Mucosa of descending colon (tissue), 3 donors: ENCODE measurements around the gene C17orf113. TPM values are rescaled to one million over a fixed set of nuclear protein-coding genes. Genes with fewer than 3 reads are reported as not detected.

Source experiments
- ATAC-seq: fragments of 200-7000 bp; cut with Tn5 transposase; one replicate; pipeline ENCODE4 v1.9.1; 2020; ENCODE audit warnings: mild to moderate bottlenecking, moderate library complexity
- DNase-seq, 3 donors: peaks; one replicate each; pipeline ENCODE4 v3.0.0-alpha.2; 2020
- H3K36me3 ChIP-seq: fragments of 200-600 bp; one replicate; pipeline ENCODE4 v1.8.0; 2021; ENCODE audit warnings: low read depth, mild to moderate bottlenecking
- H3K4me1 ChIP-seq: fragments of 200-600 bp; one replicate; pipeline ENCODE4 v1.8.0; 2021; ENCODE audit warnings: low read depth, mild to moderate bottlenecking
- H3K4me3 ChIP-seq: fragments of 200-600 bp; one replicate; pipeline ENCODE4 v1.8.0; 2021; ENCODE audit warnings: mild to moderate bottlenecking
- H3K9me3 ChIP-seq: fragments of 200-600 bp; one replicate; pipeline ENCODE4 v1.8.0; 2021; ENCODE audit warnings: mild to moderate bottlenecking
- CTCF ChIP-seq: fragments of 200-600 bp; IDR thresholded peaks from one replicate; pipeline ENCODE4 v1.8.0; 2022; ENCODE audit warnings: antibody characterized with exemption, mild to moderate bottlenecking
- intact Hi-C, 2 donors: fragments of 100-400 bp; cut with DNase I in 1 of 2; cut with micrococcal nuclease in 1 of 2; formaldehyde crosslinking; loops; one replicate each; pipeline versions ENCODE4 v1.11.0 to v1.11.1; 2022; cut with DNase I, micrococcal nuclease
- total RNA-seq, 3 donors: library from RNA; stranded (reverse); fragmentation: NEBNext Ultra II Directional in 2 of 3; extraction: Animal tissue kit (Norgen Biotek cat#: 25700) in 2 of 3; gene quantifications; one replicate each; pipeline versions ENCODE4 v1.2.1 to v1.2.4, GENCODE V29; 2021 to 2023
- donor health status: DM: no; HTN: no; CAD: no; lungs with moderate emphysema.
- donor health status: DM: no; HTN: no; CAD: no.
- donor health status: DM: no; HTN: yes; CAD: no.

The C17orf113 gene
- total RNA-seq, 3 donors from 2014 or later: 1.2 to 3.8 (median 2.0) TPM

- no peak overlapping the region for H3K4me3 ChIP-seq
- intact Hi-C loops: no loop called here
- DNase-seq (no peak), ATAC-seq (no peak)
- no peaks in the 10 kb centered on the region for H3K9me3 ChIP-seq
- H3K4me1 ChIP-seq: peaks cover 4% of the 10 kb centered on the region
- TF ChIP-seq CTCF: no peak
- H3K36me3 ChIP-seq: no peaks in the 10 kb centered on the region
Measured at GRCh38 chr17:42076797-42077559, 26.6 kb upstream of the C17orf113 start.

- intact Hi-C loops: no loop called here
- H3K4me3 ChIP-seq: no peak overlapping the region
- no peak for TF ChIP-seq CTCF
- ATAC-seq: no peak
- H3K4me1 ChIP-seq: peaks cover 4% of the 10 kb centered on the region
- peak in 1 of 3 donors; percentile 5 for DNase-seq
- H3K9me3 ChIP-seq: no peaks in the 10 kb centered on the region
- no peaks in the 10 kb centered on the region for H3K36me3 ChIP-seq
Measured at GRCh38 chr17:42075789-42076188, 25.4 kb upstream of the C17orf113 start.

GRCh38 chr17:42072323-42073187, 22.2 kb upstream of the C17orf113 start:
- ATAC-seq (peak; percentile 36), DNase-seq (no peak)
- Histone ChIP-seq H3K4me3 (no peak overlapping the region), H3K9me3 (no peaks in the 10 kb centered on the region), H3K36me3 (no peaks in the 10 kb centered on the region), H3K4me1 (peaks cover 10% of the 10 kb centered on the region)
- intact Hi-C loops: no loop called here
- no peak for TF ChIP-seq CTCF

- no peaks in the 10 kb centered on the region for H3K36me3 ChIP-seq
Measured at GRCh38 chr17:42071810-42072209, 21.4 kb upstream of the C17orf113 start.

GRCh38 chr17:42068979-42069378, 18.6 kb upstream of the C17orf113 start:
- DNase-seq (no peak), ATAC-seq (peak; percentile 54)
- Histone ChIP-seq H3K9me3 (no peaks in the 10 kb centered on the region), H3K36me3 (no peaks in the 10 kb centered on the region), H3K4me3 (no peak overlapping the region), H3K4me1 (peaks cover 16% of the 10 kb centered on the region)
- intact Hi-C loops: loop anchor here in 1 of 2 donors (5.0 kb wide), 1 partner anchor 48 kb away; no protein-coding TSS in a partner anchor
- TF ChIP-seq CTCF: no peak

More at GRCh38 chr17:42071810-42072209, 21.4 kb upstream of the C17orf113 start:
- intact Hi-C loops: no loop called here
- no peak for TF ChIP-seq CTCF
- no peak for DNase-seq
- Histone ChIP-seq H3K4me3 (no peak overlapping the region), H3K4me1 (peaks cover 16% of the 10 kb centered on the region), H3K9me3 (no peaks in the 10 kb centered on the region)
- ATAC-seq: no peak
